GM18873 (cell line): ENCODE measurements around the gene NUBP1.
"Not testable (repeated sequence)": the region's sequence is repeated elsewhere in the genome, so short reads cannot be mapped to it uniquely, and the experiment has no call there.

Source experiments
- ATAC-seq: cut with Tn5 transposase; IDR thresholded peaks from one replicate; pipeline ENCODE4 v1.9.1; 2021; ENCODE audit warnings: mild to moderate bottlenecking, moderate library complexity, moderate number of reproducible peaks; ENCODE audit not compliant: unreplicated experiment, low FRiP score

NUBP1 gene

GRCh38 chr16:10750793-10751192 is 7.2 kb downstream of the NUBP1 start:
- no peak for ATAC-seq

- ATAC-seq, result no peak
Observed at GRCh38 chr16:10751291-10751697, 7.7 kb downstream of the NUBP1 start.

- ATAC-seq, result no peak
Observed at GRCh38 chr16:10752843-10753523, 9.3 kb downstream of the NUBP1 start.

GRCh38 chr16:10753670-10754069 is 10.0 kb downstream of the NUBP1 start:
- ATAC-seq, result no peak

GRCh38 chr16:10754941-10755340 is 11.3 kb downstream of the NUBP1 start:
- ATAC-seq, result no peak

- ATAC-seq, result no peak
Observed at GRCh38 chr16:10756574-10756973, 12.9 kb downstream of the NUBP1 start.

- ATAC-seq, result no peak
Observed at GRCh38 chr16:10760858-10761257, 17.2 kb downstream of the NUBP1 start.

- no peak for ATAC-seq
Observed at GRCh38 chr16:10761373-10761772, 17.7 kb downstream of the NUBP1 start.

GRCh38 chr16:10762336-10763016 is 18.8 kb downstream of the NUBP1 start:
- no peak for ATAC-seq

GRCh38 chr16:10763456-10763855 is 19.8 kb downstream of the NUBP1 start:
- no peak for ATAC-seq

- peak; percentile 75 for ATAC-seq
Observed at GRCh38 chr16:10765772-10766171, 22.1 kb downstream of the NUBP1 start.

- no peak for ATAC-seq
Observed at GRCh38 chr16:10767127-10767526, 23.5 kb downstream of the NUBP1 start.

- no peak for ATAC-seq
Observed at GRCh38 chr16:10769381-10769780, 25.7 kb downstream of the NUBP1 start.

- ATAC-seq, result no peak
Observed at GRCh38 chr16:10770907-10771306, 27.3 kb downstream of the NUBP1 start.

GRCh38 chr16:10776280-10776679 is 32.6 kb downstream of the NUBP1 start:
- ATAC-seq, result peak; percentile 77

- ATAC-seq, result not testable (repeated sequence)
Observed at GRCh38 chr16:10776923-10777322, 33.3 kb downstream of the NUBP1 start.

- no peak for ATAC-seq
Observed at GRCh38 chr16:10777356-10777755, 33.7 kb downstream of the NUBP1 start.

- not testable (repeated sequence) for ATAC-seq
Observed at GRCh38 chr16:10779908-10780307, 36.3 kb downstream of the NUBP1 start.

- ATAC-seq, result no peak
Observed at GRCh38 chr16:10780628-10781027, 37.0 kb downstream of the NUBP1 start.

- ATAC-seq, result no peak
Observed at GRCh38 chr16:10782628-10783027, 39.0 kb downstream of the NUBP1 start.

GRCh38 chr16:10787304-10787703 is 43.7 kb downstream of the NUBP1 start:
- ATAC-seq, result no peak

GRCh38 chr16:10788630-10789029 is 45.0 kb downstream of the NUBP1 start:
- not testable (repeated sequence) for ATAC-seq
